Keratinocyte (primary cell): ENCODE measurements around the gene JRKL.

Source experiments
- CTCF ChIP-seq, 3 experiments: IDR thresholded peaks in 1 of 3; conservative IDR thresholded peaks in 1 of 3; optimal IDR thresholded peaks in 1 of 3; 2 replicates in 2 of 3; 3 replicates in 1 of 3; pipeline versions ENCODE3 to v1.5.1; 2011; ENCODE audit warnings: low read length in 3 of 3, mild to moderate bottlenecking in 3 of 3, moderate library complexity in 2 of 3, control low read depth in 1 of 3, inconsistent platforms in 1 of 3; ENCODE audit not compliant: insufficient read depth in 2 of 3; ENCODE audit errors: extremely low read depth in 1 of 3
- EZH2 ChIP-seq: IDR thresholded peaks from one replicate; pipeline ENCODE4 v1.6.1; 2012; ENCODE audit warnings: inconsistent platforms, mild to moderate bottlenecking, low read length, moderate library complexity

DNA sequence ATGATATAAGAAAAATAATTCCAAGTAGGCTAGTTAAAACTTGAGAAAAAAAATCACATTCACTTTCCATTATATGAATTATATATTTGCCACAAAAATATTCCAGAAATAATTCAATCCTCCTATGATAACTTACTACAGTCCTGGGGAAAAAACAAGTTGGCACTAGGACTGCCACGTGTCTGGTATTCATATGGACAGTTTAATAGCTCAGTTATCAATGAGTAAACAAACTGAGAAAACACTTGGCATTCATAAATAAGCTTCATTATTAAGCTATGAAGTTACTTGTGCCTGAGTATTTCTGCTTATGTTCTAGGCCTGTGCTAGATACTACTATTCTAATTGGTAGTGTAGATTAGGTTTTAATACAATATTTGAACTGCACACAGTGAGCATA is 24.3 kb upstream of the JRKL start:
- no peak for TF ChIP-seq CTCF (optimal IDR thresholded peaks at IDR 0.05 in 1 of 3, IDR thresholded peaks at IDR 0.05 in 1 of 3, conservative IDR thresholded peaks at IDR 0.05 in 1 of 3; ENCODE audit: extremely low read depth in 1 of 3, insufficient read depth in 2 of 3, low read length in 3 of 3)
- TF ChIP-seq EZH2, result no peak
